Fibroblast of lung (primary cell): ENCODE results near the gene DHRS9. TPM values are rescaled to one million over a fixed set of nuclear protein-coding genes. Genes with fewer than 3 reads are reported as not detected.

Experiments used
- DNase-seq, 2 donors: peaks; one replicate each; pipeline versions ENCODE4 v3.0.0 to v3.0.0-alpha.2; 2010; ENCODE audit warnings: low read depth in 2 of 2
- H2AFZ ChIP-seq: 2 replicates; pipeline ENCODE4 v1.5.1; 2012; ENCODE audit warnings: low read length, control low read depth, inconsistent platforms
- H3K27ac ChIP-seq: 2 replicates; pipeline ENCODE4 v1.5.1; 2011; ENCODE audit warnings: low read length, control low read depth; ENCODE audit not compliant: insufficient read depth
- H3K27me3 ChIP-seq: 2 replicates; pipeline ENCODE4 v1.5.1; 2011; ENCODE audit warnings: mild to moderate bottlenecking, low read length; ENCODE audit not compliant: control insufficient read depth, insufficient read depth
- H3K36me3 ChIP-seq: 2 replicates; pipeline ENCODE4 v1.5.1; 2011; ENCODE audit warnings: low read length; ENCODE audit not compliant: control insufficient read depth, insufficient read depth
- H3K4me1 ChIP-seq: 2 replicates; pipeline ENCODE4 v1.5.1; 2011; ENCODE audit warnings: low read length; ENCODE audit not compliant: control insufficient read depth, insufficient read depth; ENCODE audit errors: extremely low read depth
- H3K4me2 ChIP-seq: 2 replicates; pipeline ENCODE4 v1.5.1; 2011; ENCODE audit warnings: low read length, control low read depth; ENCODE audit not compliant: insufficient read depth; ENCODE audit errors: extremely low read depth
- H3K4me3 ChIP-seq, 4 experiments: fragments of 200-600 bp in 1 of 4; sonication (generic) in 1 of 4; replicated peaks in 1 of 4; 2 replicates each; pipeline ENCODE4 v1.5.1; 2011 to 2016; ENCODE audit warnings: low read length in 4 of 4, low read depth in 3 of 4, mild to moderate bottlenecking in 3 of 4, control low read depth in 2 of 4, inconsistent platforms in 1 of 4, mixed read lengths in 1 of 4; ENCODE audit not compliant: insufficient read depth in 1 of 4; ENCODE audit errors: control extremely low read depth in 1 of 4
- H3K79me2 ChIP-seq: 2 replicates; pipeline ENCODE4 v1.5.1; 2012; ENCODE audit warnings: mild to moderate bottlenecking, low read length, inconsistent platforms; ENCODE audit not compliant: control insufficient read depth, insufficient read depth
- H3K9ac ChIP-seq: 2 replicates; pipeline ENCODE4 v1.5.1; 2011; ENCODE audit warnings: mild to moderate bottlenecking, low read length, control low read depth; ENCODE audit not compliant: insufficient read depth
- H3K9me3 ChIP-seq: 2 replicates; pipeline ENCODE4 v1.5.1; 2012; ENCODE audit warnings: low read depth, low read length; ENCODE audit not compliant: control insufficient read depth, insufficient read depth
- H4K20me1 ChIP-seq: 2 replicates; pipeline ENCODE4 v1.5.1; 2011; ENCODE audit warnings: low read length; ENCODE audit not compliant: control insufficient read depth, insufficient read depth; ENCODE audit errors: extremely low read depth
- EZH2 ChIP-seq: IDR thresholded peaks from 2 replicates; pipeline ENCODE4 v1.5.1; 2012; ENCODE audit warnings: low read length, control low read depth, mild to moderate bottlenecking; ENCODE audit errors: missing control alignments
- polyA plus RNA-seq, 2 donors: library from polyadenylated mRNA; depleted of rRNA in 1 of 2; stranded (reverse) in 1 of 2; unstranded in 1 of 2; fragments of >200 nt; gene quantifications; 2 replicates each; pipeline ENCODE4 v1.2.1, GENCODE V29; 2011 to 2012; ENCODE audit warnings: missing spikeins in 1 of 2
- total RNA-seq: library from RNA; depleted of rRNA; stranded (reverse); fragments of >200 nt; gene quantifications from 2 replicates; pipeline ENCODE4 v1.2.1, GENCODE V29; 2014
- TF ChIP-seq, protein P1 (sequence below), 2 donors: IDR thresholded peaks in 1 of 2; conservative IDR thresholded peaks in 1 of 2; 1 replicate in 1 of 2; 2 replicates in 1 of 2; pipeline ENCODE4 v1.5.1; 2011 to 2012; ENCODE audit warnings: low read length in 2 of 2, control low read depth in 1 of 2, inconsistent platforms in 1 of 2, low read depth in 1 of 2, mild to moderate bottlenecking in 1 of 2

The DHRS9 gene
- total and polyA plus RNA-seq, 2 donors (not counting 1 experiment from before 2014, with no cell fraction given) = not detected

DNA sequence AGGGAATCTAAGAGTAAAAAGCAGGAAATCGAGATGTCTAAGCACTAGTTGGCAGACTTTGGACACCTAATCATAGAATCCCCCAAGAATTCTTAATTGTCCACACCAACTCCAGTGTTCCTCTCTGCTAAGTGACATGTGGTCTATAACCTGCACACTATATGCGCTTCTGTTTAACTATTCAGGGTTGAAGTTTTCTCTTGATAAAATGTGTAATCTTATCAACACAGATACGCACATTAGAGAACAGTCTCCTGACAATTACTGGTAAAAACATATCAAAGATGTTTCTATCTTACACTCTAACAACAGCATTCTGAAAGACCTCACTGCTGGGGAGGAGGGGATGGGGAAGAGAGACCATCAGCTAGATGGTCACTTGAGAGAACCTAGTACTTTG is 42.1 kb upstream of the DHRS9 start:
- Histone ChIP-seq H2AFZ (no peak overlapping the region), H3K27me3 (no peaks in the 10 kb centered on the region), H3K9ac (no peak overlapping the region), H3K27ac (no peak overlapping the region), H3K4me3 (no peak overlapping the region), H3K4me1 (no peaks in the 10 kb centered on the region), H4K20me1 (no peaks in the 10 kb centered on the region), H3K36me3 (no peaks in the 10 kb centered on the region), H3K4me2 (no peak overlapping the region), H3K9me3 (no peaks in the 10 kb centered on the region), H3K79me2 (no peaks in the 10 kb centered on the region)
- TF ChIP-seq, protein P1, sequence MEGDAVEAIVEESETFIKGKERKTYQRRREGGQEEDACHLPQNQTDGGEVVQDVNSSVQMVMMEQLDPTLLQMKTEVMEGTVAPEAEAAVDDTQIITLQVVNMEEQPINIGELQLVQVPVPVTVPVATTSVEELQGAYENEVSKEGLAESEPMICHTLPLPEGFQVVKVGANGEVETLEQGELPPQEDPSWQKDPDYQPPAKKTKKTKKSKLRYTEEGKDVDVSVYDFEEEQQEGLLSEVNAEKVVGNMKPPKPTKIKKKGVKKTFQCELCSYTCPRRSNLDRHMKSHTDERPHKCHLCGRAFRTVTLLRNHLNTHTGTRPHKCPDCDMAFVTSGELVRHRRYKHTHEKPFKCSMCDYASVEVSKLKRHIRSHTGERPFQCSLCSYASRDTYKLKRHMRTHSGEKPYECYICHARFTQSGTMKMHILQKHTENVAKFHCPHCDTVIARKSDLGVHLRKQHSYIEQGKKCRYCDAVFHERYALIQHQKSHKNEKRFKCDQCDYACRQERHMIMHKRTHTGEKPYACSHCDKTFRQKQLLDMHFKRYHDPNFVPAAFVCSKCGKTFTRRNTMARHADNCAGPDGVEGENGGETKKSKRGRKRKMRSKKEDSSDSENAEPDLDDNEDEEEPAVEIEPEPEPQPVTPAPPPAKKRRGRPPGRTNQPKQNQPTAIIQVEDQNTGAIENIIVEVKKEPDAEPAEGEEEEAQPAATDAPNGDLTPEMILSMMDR (conservative IDR thresholded peaks at IDR 0.05 in 1 of 2, IDR thresholded peaks at IDR 0.05 in 1 of 2; ENCODE audit: low read depth in 1 of 2, low read length in 2 of 2) = no peak
- DNase-seq = no peak

DNA sequence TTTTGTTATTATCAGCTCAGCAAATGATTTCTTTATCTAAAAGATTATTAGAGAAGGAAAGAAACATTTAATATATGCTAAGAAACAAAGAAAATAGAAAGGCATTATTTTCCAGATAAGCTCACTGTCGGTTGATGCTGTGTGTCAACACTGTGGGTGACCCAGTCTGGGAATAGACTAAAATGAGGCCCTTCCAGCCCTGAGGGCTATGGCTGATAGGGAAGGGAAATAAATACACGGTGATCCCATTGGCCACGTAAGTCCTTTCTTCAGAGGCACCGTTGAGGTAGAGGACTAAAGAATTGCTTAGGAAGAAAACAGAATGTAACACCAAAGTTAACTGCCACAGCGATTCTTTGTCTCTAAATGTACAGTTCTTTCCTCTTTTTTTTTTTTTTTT is 40.0 kb upstream of the DHRS9 start:
- H3K4me3 ChIP-seq = no peak overlapping the region
- no peak for DNase-seq
- no peaks in the 10 kb centered on the region for H3K4me1 ChIP-seq

DNA sequence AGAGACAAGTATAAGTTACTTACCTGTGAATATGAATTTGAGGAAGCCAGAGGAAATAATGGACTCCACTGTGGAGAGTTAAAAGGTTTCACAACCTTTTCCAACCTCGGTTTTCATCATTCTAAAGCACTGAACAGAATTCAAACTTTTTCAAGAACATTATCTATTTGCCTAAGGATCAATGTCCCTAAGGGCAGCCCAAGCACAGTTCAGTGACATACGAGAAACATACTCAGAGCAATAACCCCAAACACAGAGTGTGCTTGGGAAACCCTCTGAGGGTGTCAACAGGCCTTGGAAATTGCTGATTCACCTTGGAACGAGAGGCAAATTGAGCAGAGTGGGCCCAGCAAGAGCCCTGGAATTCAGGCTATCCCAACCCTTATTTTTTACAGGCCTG is 38.2 kb upstream of the DHRS9 start, which contains the start of gene ABCB11:
Gene ABCB11, minus strand, starts transcription at position 123 of the 400 bp plus-strand sequence. CDS start 13,199 bp downstream, outside the sequence.
- Histone ChIP-seq H2AFZ (no peak within 1 kb of the TSS), H3K27ac (no peak within 1 kb of the TSS), H3K36me3 (no peaks in the 10 kb centered on the region), H3K79me2 (no peaks in the 10 kb centered on the region), H3K4me2 (no peak within 1 kb of the TSS), H4K20me1 (no peaks in the 10 kb centered on the region), H3K9me3 (no peaks in the 10 kb centered on the region), H3K9ac (no peak within 1 kb of the TSS), H3K27me3 (no peaks in the 10 kb centered on the region), H3K4me3 (no peak within 1 kb of the TSS), H3K4me1 (no peaks in the 10 kb centered on the region)
- DNase-seq = no peak
- TF ChIP-seq, protein P1 (conservative IDR thresholded peaks at IDR 0.05 in 1 of 2, IDR thresholded peaks at IDR 0.05 in 1 of 2; ENCODE audit: low read depth in 1 of 2, low read length in 2 of 2) = no peak
- no peak for TF ChIP-seq EZH2

More for the DNA sequence above, 40.0 kb upstream of the DHRS9 start:
- TF ChIP-seq, protein P1 (conservative IDR thresholded peaks at IDR 0.05 in 1 of 2, IDR thresholded peaks at IDR 0.05 in 1 of 2; ENCODE audit: low read depth in 1 of 2, low read length in 2 of 2) = no peak
- TF ChIP-seq EZH2 = no peak
- Histone ChIP-seq H3K9me3 (no peaks in the 10 kb centered on the region), H3K79me2 (no peaks in the 10 kb centered on the region), H3K27me3 (no peaks in the 10 kb centered on the region), H3K9ac (no peak overlapping the region), H2AFZ (no peak overlapping the region), H3K27ac (no peak overlapping the region), H3K4me2 (no peak overlapping the region), H3K36me3 (no peaks in the 10 kb centered on the region), H4K20me1 (no peaks in the 10 kb centered on the region)
